Measurements from ENCODE around the gene IGFBP1. TPM values are rescaled to one million over a fixed set of nuclear protein-coding genes. Genes with fewer than 3 reads are reported as not detected.

The IGFBP1 gene
- total RNA-seq, 2 donors from 2014 or later, result not detected

- no peak overlapping the region for H3K4me3 ChIP-seq
- TF ChIP-seq CTCF (IDR thresholded peaks at IDR 0.05), result no peak
- peaks cover 0 to 11% of the 10 kb centered on the region in 2 donors for H3K4me1 ChIP-seq (ENCODE audit: control insufficient read depth in 1 of 2, low read depth in 2 of 2)
- no peaks in the 10 kb centered on the region for H3K36me3 ChIP-seq
- no peak for ATAC-seq (ENCODE audit: insufficient number of reproducible peaks, low FRiP score, low read depth)
- peaks cover 8% of the 10 kb centered on the region for H3K27me3 ChIP-seq (replicated peaks; ENCODE audit: insufficient read depth)
- no peak overlapping the region for H3K27ac ChIP-seq
- DNase-seq (ENCODE audit: low spot score), result no peak
- no peaks in the 10 kb centered on the region for H3K9me3 ChIP-seq
Observed at GRCh38 chr7:45885264-45885882, 2.9 kb upstream of the IGFBP1 start.

- Histone ChIP-seq H3K27ac (no peak overlapping the region), H3K4me3 (no peak overlapping the region), H3K36me3 (no peaks in the 10 kb centered on the region), H3K9me3 (no peaks in the 10 kb centered on the region), H3K4me1 (ENCODE audit: control insufficient read depth in 1 of 2, low read depth in 2 of 2) (peaks cover 0 to 11% of the 10 kb centered on the region in 2 donors), H3K27me3 (replicated peaks; ENCODE audit: insufficient read depth) (peaks cover 8% of the 10 kb centered on the region)
- no peak for TF ChIP-seq CTCF (IDR thresholded peaks at IDR 0.05)
- DNase-seq (ENCODE audit: low spot score) (no peak), ATAC-seq (ENCODE audit: insufficient number of reproducible peaks, low FRiP score, low read depth) (no peak)
Observed at GRCh38 chr7:45886931-45887667, 1.2 kb upstream of the IGFBP1 start.

- H3K27ac ChIP-seq, result no peak overlapping the region
- peak overlapping the region; percentile 56 for H3K4me3 ChIP-seq
- H3K4me1 ChIP-seq (ENCODE audit: control insufficient read depth in 1 of 2, low read depth in 2 of 2), result peaks cover 0 to 11% of the 10 kb centered on the region in 2 donors
- TF ChIP-seq CTCF (IDR thresholded peaks at IDR 0.05), result no peak
- no peaks in the 10 kb centered on the region for H3K9me3 ChIP-seq
- ATAC-seq (ENCODE audit: insufficient number of reproducible peaks, low FRiP score, low read depth) (no peak), DNase-seq (ENCODE audit: low spot score) (no peak)
- no peaks in the 10 kb centered on the region for H3K36me3 ChIP-seq
- peaks cover 8% of the 10 kb centered on the region for H3K27me3 ChIP-seq (replicated peaks; ENCODE audit: insufficient read depth)
Observed at GRCh38 chr7:45888993-45889366, 692 bp downstream of the IGFBP1 start.

GRCh38 chr7:45889367-45890067 is 1.2 kb downstream of the IGFBP1 start:
- Histone ChIP-seq H3K36me3 (no peaks in the 10 kb centered on the region), H3K27ac (no peak overlapping the region), H3K4me1 (ENCODE audit: control insufficient read depth in 1 of 2, low read depth in 2 of 2) (peaks cover 0 to 11% of the 10 kb centered on the region in 2 donors), H3K9me3 (no peaks in the 10 kb centered on the region), H3K4me3 (no peak overlapping the region), H3K27me3 (replicated peaks; ENCODE audit: insufficient read depth) (peaks cover 8% of the 10 kb centered on the region)
- no peak for TF ChIP-seq CTCF (IDR thresholded peaks at IDR 0.05)
- ATAC-seq (ENCODE audit: insufficient number of reproducible peaks, low FRiP score, low read depth) (no peak), DNase-seq (ENCODE audit: low spot score) (no peak)
